ENCODE results near the gene SPATS2.
"Not testable (repeated sequence)": the region's sequence is repeated elsewhere in the genome, so short reads cannot be mapped to it uniquely, and the experiment has no call there.

Gene SPATS2

DNA sequence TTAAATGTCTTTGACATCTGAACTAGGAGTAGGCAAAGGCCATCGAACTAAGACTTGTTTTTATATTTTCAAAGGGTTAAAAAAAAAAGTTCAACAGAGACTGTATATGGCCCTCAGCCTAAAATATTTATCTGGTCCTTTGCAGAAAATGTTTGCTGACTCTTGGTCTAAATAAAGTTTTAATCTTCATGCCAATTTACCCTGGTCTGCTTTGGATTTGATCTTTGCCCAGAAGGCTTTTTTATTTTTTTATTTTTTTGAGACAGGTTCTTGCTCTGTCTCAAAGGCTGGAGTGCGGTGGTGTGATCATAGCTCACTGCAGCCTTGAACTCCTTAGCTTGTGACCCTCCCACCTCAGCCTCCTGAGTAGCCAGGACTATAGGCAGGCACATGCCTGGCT lies 47.1 kb downstream of the SPATS2 start:
- no peak for DNase-seq

DNA sequence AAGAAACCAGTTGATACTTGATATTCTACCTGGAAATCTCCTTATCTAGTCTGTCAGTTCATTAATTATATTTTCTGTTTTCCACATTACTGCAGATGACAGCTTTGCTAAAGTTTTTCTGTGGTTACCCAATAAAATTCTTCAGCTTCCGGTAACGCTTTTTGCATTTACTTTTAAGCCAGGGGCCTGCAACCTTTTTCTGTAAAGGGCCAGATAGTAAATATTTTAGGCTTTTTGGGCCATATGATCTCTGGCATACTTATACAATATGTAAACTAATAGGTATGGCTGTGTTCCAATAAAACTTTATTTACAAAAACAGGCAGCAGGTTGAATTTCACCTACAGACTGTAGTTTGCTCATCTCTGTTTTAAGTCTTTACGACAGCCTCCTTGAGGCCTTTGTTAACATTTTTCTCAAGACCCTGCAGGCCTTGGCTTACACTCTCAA lies 48.3 kb downstream of the SPATS2 start:
- no peak for DNase-seq

DNA sequence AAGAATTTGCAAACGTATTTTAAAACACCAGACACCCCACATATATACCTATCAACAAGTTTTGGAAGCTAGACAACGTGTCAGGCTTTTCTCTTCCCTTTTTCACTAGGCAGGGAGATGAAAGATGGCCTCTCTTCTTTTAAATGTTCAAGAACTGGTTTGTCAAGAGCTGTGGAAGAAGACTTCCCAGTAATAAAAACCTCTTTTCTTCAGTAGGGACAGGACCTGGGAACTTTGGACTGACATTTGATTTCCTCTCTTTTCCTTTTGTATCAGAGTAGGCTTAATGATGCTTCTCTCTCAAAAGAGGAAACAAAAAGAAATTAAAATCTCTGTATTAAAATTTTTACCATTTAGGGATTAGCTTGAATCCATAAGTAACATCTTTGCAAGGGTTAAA lies 49.6 kb downstream of the SPATS2 start:
- DNase-seq, result no peak

DNA sequence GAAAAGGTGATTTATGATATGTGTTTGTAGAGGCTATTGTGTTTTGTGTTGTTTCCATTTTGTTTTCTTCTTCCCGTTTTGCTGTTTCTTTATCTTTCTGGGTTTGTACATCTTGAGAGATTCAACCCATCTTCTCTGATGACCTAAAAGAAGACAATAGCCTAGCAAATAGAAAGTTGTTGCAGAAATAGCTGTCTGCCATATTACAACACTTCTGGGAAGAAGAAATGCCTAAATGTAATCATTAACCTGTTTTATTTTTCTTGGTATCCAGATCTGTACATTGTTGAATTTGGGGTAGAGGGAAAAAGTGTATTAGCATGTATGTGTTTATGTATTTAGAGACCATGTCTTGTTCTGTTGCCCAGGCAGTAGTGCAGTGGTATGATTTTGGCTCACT lies 50.3 kb downstream of the SPATS2 start:
- no peak for DNase-seq

GRCh38 chr12:49420556-49420955 lies 53.3 kb downstream of the SPATS2 start:
- DNase-seq, result no peak

- DNase-seq, result no peak
These were observed 54.9 kb downstream of the SPATS2 start for GRCh38 chr12:49422114-49422513.

GRCh38 chr12:49428793-49429192 lies 61.5 kb downstream of the SPATS2 start:
- DNase-seq, result peak; percentile 56

DNA sequence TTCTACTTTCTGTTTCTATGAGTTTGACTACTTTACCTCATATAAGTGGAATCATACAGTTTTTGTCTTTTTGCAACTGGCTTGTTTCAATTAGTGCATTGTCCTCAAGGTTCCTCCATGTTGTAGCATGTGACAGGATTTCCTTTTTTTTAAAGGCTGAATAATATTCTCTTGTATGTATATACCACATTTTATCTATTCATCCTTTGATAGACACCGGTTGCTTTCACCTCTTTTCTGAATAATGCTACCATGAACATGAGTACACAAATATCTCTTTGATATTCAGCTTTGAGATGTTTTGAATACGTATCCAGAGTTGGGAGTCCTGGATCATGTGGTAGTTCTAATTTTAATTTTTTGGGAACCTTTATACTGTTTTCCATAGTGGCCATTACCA lies 65.4 kb downstream of the SPATS2 start:
- DNase-seq, result no peak

GRCh38 chr12:49436799-49437198 lies 69.5 kb downstream of the SPATS2 start:
- not testable (repeated sequence) for DNase-seq

- no peak for DNase-seq
These were observed 71.8 kb downstream of the SPATS2 start for GRCh38 chr12:49439042-49439441.

DNA sequence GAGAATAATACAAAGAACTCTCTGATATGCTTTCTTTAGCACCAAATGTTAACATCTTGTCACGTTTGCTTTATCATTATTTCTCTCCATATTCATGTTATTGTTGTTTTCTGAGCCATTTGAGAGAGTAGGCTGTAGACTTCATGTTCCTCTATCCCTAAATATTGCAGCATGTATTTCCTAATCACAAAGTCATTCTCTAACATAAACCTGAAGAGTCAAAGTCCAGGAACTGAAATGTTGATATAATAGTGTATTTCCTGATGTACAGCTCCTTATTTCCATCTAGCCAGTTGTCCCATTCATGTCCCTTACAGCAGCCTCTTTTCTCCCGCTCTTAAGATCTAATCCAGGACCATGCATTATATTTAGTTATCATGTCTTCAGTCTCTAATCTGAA lies 72.8 kb downstream of the SPATS2 start:
- DNase-seq, result no peak

GRCh38 chr12:49442915-49443314 lies 75.7 kb downstream of the SPATS2 start:
- no peak for DNase-seq

- DNase-seq, result no peak
These were observed 79.3 kb downstream of the SPATS2 start for GRCh38 chr12:49446571-49446970.

DNA sequence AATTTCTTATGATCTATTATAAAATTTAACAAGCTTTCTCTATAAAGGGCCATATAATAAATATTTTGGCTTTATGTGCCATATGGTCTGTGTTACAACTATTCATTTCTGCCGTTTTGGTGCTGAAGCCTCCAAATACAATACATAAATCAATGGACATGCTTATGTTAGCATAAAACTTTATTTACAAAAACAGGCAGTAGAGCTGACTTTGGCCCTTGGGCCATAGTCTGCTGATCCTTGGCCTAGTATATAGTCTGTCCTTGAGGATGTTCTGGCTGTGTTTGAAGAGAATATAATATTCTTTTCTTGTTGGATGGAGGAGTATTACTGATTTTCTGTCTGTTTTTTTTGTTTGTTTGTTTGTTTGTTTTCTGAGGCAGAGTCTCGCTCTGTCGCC lies 81.6 kb downstream of the SPATS2 start:
- DNase-seq, result no peak

- DNase-seq, result no peak
These were observed 84.4 kb downstream of the SPATS2 start for GRCh38 chr12:49451468-49452259.

DNA sequence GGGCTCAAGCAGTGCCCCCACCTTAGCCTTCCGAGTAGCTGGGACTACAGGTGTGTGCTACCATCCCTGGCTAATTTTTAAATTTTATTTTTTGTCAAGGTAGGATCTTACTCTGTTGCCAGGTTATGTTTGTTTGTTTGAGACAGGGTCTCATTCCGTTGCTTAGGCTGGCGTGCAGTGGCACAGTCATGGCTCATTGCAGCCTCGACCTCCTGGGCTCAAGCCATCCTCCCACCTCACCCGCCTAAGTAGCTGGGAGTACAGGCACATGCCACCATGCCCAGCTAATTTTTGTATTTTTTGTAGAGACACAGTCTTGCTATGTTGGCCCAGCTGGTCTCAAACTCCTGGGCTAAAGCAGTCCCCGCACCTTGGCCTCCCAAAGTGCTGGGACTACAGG lies 88.2 kb downstream of the SPATS2 start:
- DNase-seq, result no peak

DNA sequence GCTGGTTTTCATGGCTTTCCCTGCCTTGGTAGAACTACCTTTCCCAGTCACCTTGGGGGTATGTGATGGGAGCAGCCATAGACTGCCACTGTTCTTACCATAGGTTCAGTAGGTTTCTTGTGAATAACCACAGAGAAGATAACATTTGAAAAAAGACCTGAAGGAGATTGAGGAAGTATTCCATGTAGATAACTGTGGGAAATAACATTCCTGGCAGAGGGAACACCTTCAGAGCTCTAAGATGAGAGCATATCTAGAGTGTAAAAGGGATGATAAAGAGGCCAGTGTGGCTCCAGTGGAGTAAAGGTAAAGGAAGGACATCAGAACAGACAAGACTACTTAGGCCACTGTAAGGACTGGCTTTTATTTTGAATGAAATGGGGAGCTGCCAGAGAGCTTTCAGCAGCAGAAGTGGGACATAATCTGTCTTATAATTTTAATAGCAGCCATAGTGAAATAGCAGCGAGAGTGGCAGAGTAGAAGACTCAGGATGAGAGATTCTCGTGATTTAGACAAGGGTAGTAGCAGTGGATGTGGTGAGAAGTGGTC lies 88.9 kb downstream of the SPATS2 start:
- no peak for DNase-seq

DNA sequence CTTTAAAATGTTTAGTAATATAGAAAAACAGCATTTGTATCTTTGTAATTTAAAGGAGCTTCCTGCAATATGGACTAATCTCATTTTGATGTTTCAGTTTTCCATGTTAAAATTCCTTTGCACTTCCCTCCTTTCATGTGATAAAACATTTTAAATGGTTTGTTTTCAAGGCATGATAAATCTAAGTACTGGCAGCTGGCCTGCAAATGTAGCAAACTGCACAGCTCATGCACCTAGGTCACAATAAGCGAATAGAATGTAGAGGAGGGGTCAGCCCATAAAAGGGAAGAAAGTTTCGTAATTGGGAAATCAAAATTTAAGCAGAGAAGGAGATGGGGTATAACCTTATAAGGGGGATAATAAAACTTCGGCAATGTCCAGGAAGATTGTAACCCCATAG lies 91.6 kb downstream of the SPATS2 start:
- DNase-seq, result no peak

DNA sequence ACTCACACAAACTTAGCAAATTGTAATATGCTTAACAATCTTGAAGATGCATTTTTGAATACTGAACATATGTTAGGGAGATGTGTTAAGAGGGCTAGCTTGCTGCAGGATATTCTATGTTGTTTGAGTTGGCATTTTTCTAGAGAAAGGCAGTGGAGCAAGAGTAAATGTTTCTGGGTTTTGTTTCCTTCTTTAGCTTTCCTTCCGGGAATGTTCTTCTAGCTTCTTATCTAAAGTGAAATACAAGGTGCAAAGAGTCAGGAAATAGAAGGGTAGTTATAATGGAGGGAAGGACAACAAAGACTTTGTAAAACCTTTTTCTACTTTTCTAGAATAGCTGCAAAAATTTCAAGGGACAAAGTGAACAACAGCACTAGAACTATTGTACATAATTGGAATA lies 94.0 kb downstream of the SPATS2 start:
- no peak for DNase-seq

DNA sequence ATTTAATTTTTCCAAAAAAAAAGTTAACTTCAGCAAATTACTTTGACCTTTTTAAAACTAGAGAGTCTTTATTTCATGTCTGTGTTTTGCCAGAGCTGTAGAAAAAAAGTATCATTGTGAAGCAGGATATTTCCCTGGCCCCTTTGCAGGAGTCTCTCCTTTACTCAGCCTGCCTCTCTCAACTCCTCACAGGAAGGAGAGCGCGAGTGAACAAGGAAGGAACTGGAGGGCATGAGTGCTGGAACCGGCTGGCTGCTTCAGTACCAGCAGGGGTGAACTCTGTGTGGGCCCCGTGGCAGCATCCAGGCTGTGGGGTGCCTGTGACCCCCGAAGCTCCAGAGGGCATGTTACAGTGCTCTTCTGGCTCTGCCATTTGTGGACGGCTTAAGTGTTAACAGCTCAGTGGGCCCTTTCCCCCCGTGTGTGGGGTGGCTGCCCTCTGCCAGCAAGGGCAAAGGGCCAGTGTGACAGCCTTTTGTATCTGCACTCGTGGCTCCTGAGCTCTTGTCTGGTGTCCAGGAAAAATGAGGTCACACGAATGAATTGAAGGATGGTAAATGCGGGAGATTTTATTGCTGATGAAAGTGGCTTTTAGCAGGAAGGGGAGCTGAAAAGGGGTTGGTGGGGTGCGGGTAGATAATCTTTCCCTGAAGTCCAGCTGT lies 95.0 kb downstream of the SPATS2 start:
- no peak for DNase-seq

DNA sequence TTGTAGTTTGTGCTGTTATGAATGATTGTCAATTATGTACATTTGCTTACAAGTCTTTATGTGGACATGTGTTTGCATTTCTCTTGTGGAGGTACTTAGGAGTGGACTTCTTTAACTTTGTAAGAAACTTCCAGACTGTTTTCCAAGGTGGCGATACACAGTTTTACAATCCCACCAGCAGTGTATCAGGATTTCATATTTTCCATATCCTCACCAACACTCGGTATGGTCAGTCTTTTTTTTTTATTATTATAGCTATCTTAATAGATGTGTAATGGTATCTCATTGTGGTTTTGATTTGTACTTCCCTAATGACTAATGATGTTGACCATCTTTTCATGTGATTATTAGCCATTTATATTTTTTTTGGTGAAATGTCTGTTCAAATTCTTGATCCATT lies 97.9 kb downstream of the SPATS2 start:
- no peak for DNase-seq

DNA sequence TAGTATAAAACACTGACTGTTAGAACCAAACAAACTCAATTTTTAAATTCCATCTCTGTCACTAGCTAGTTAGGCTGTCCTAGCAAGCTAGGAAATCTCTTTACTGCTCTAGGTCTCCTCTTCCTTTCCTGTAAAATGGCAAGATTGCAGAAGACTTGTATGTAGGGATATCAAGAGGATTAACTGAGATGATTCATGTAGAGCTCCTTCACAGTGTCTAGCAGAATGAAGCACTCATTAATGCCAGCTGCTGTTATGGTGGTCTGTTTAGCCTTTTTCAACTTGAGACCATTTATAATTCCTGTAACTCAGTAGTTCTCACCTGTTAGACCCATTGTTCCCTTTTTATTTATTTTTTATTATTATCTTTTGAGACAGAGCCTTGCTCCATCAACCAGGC lies 103.7 kb downstream of the SPATS2 start:
- DNase-seq, result peak; percentile 23

DNA sequence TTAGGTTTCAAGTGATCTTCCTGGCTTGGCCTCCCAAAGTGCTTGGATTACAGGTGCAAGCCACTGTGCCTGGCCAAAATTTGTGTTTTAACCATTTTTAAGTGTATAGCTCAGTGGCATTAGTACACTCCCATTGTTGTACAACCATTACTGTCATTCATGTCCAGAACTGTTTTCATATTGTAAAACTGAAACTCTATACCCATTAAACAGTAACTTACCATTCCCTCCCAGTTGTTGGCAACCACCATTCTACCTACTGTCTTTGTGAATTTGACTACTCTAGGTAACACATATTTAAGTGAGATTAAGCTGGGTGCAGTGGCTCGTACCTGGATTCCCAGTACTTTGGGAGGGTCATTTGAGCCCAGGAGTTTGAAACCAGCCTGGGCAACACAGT lies 104.3 kb downstream of the SPATS2 start:
- DNase-seq, result no peak

- no peak for DNase-seq
These were observed 108.8 kb downstream of the SPATS2 start for GRCh38 chr12:49476091-49476490.

Measured in fibroblast of skin of right quadriceps (primary cell).